SJCRH30 (cell line): Measurements from ENCODE around the gene NAT8. TPM values are rescaled to one million over a fixed set of nuclear protein-coding genes. Genes with fewer than 3 reads are reported as not detected.
A peak's percentile ranks its signal among the peaks of the same experiment; 100 is the strongest.
"Not testable (repeated sequence)": the region's sequence is repeated elsewhere in the genome, so short reads cannot be mapped to it uniquely, and the experiment has no call there.

Source experiments
- DNase-seq, 2 experiments: peaks; one replicate each; pipeline ENCODE4 v3.0.0-alpha.2; 2015 to 2020
- H3K27ac ChIP-seq: fragments of 250-450 bp; sonication (Bioruptor Pico); 2 replicates; pipeline ENCODE4 v1.5.1; 2020; ENCODE audit warnings: mild to moderate bottlenecking, moderate library complexity
- H3K27me3 ChIP-seq: fragments of 250-450 bp; sonication (Bioruptor Pico); 2 replicates; pipeline ENCODE4 v1.5.1; 2020; ENCODE audit warnings: mild to moderate bottlenecking, moderate library complexity
- H3K36me3 ChIP-seq: fragments of 250-450 bp; sonication (Bioruptor Pico); 2 replicates; pipeline ENCODE4 v1.5.1; 2020; ENCODE audit warnings: mild to moderate bottlenecking, moderate library complexity
- H3K4me1 ChIP-seq: fragments of 250-450 bp; sonication (Bioruptor Pico); 2 replicates; pipeline ENCODE4 v1.5.1; 2020; ENCODE audit warnings: mild to moderate bottlenecking, moderate library complexity
- H3K4me3 ChIP-seq: fragments of 250-450 bp; sonication (Bioruptor Pico); 2 replicates; pipeline ENCODE4 v1.5.1; 2020; ENCODE audit warnings: mild to moderate bottlenecking, moderate library complexity
- H3K9me3 ChIP-seq: fragments of 250-450 bp; sonication (Bioruptor Pico); replicated peaks from 2 replicates; pipeline ENCODE4 v1.5.1; 2020; ENCODE audit warnings: mild to moderate bottlenecking, moderate library complexity
- total RNA-seq: library from RNA; depleted of rRNA; stranded (reverse); fragments of >200 nt; shearing (Covaris generic); gene quantifications from 2 replicates; pipeline ENCODE4 v1.2.3, GENCODE V29; 2014

NAT8 gene
- total RNA-seq, 1 experiment from 2014 or later: not detected

DNA sequence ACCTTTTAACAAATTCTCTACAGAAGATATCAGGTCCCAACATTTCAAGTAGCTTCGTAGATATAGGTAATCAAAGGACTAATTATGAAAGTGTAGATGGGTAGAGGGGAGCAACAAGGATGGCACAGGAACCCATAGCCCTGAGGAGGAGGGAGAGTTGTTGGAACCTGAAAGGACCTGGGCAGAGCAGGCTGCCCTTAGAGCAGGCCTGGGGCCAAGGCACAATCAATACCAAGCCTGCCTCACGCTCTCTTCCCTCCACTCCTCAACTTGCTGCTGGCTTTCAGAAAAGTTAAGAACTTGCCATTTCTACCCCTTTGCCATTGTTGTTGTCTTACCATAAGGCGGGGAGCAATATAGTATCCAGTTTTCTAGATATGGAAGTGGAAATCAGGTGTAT, 10.1 kb upstream of the NAT8 start:
- H3K27ac ChIP-seq: no peak overlapping the region
- H3K36me3 ChIP-seq: no peaks in the 10 kb centered on the region
- H3K4me3 ChIP-seq: no peak overlapping the region
- no peak for DNase-seq
- H3K27me3 ChIP-seq: no peaks in the 10 kb centered on the region
- no peaks in the 10 kb centered on the region for H3K9me3 ChIP-seq
- no peaks in the 10 kb centered on the region for H3K4me1 ChIP-seq

DNA sequence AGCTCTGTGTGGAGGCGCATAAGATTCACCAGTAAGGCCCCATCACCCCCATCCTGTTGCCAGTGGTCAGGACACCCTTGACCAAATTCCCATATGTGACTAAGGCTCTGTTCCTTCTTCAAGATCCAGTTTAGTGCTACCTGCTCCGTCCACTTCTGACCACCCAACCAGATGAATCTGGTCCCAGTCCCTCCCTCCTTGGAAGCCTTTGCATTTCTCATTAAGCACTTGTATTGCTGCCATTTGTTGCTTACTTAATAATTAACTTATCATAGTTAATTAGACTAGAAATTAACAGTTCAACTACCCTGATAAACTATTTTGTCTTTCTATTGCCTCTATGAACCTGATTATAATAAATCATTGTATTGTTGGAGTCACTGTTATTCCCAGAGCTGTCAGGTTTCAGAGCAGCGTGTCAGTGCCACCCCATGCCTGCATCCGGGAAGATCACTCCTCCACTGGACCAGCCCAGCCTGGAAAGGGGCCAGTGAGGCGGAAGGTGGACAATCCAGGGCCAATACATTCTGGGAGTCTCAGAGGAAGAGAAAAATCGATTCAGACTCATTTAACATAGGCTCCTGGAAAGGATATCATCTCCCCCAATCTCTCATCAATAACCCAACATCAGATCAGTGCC, 9.5 kb upstream of the NAT8 start:
- Histone ChIP-seq H3K9me3 (no peaks in the 10 kb centered on the region), H3K4me3 (no peak overlapping the region), H3K4me1 (no peaks in the 10 kb centered on the region), H3K27ac (no peak overlapping the region), H3K27me3 (no peaks in the 10 kb centered on the region), H3K36me3 (no peaks in the 10 kb centered on the region)
- DNase-seq: no peak

DNA sequence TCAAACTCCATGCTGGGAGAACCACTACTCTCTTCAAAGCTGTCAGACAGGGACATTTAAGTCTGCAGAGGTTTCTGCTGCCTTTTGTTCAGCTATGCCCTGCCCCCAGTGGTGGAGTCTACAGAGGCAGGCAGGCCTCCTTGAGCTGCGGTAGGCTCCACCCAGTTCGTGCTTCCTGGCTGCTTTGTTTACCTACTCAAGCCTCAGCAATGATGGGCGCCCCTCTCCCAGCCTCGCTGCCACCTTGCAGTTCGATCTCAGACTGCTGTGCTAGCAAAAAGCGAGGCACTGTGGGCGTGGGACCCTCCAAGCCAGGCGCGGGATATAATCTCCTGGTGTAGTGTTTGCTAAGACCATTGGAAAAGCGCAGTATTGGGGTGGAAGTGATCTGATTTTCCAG, 5.5 kb upstream of the NAT8 start:
- H3K27ac ChIP-seq, H3K9me3 ChIP-seq, DNase-seq, H3K4me3 ChIP-seq, H3K4me1 ChIP-seq, H3K36me3 ChIP-seq, H3K27me3 ChIP-seq: not testable (repeated sequence)

DNA sequence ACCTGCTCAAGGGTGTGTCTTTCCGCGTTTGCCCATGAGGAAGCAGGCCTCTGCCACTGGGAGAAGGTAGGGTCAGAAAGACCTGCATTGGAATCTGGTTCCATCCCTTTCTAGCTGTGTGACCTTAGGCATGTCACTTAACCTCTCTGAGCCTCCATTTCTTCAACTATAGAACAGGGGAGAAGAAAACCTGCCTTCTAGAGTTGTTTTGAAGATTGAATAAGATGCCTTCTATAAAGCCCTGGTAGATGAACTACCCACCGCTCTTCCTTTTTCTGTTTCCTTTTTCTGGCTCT, 507 bp downstream of the NAT8 start:
- H3K4me3 ChIP-seq: no peak overlapping the region
- H3K27ac ChIP-seq: no peak overlapping the region
- H3K9me3 ChIP-seq: peaks cover 6% of the 10 kb centered on the region
- no peaks in the 10 kb centered on the region for H3K36me3 ChIP-seq
- no peak for DNase-seq
- 0 out of 2 replicates have a peak, but pooled peaks cover 5% of the 10 kb centered on the region for H3K27me3 ChIP-seq
- no peaks in the 10 kb centered on the region for H3K4me1 ChIP-seq

DNA sequence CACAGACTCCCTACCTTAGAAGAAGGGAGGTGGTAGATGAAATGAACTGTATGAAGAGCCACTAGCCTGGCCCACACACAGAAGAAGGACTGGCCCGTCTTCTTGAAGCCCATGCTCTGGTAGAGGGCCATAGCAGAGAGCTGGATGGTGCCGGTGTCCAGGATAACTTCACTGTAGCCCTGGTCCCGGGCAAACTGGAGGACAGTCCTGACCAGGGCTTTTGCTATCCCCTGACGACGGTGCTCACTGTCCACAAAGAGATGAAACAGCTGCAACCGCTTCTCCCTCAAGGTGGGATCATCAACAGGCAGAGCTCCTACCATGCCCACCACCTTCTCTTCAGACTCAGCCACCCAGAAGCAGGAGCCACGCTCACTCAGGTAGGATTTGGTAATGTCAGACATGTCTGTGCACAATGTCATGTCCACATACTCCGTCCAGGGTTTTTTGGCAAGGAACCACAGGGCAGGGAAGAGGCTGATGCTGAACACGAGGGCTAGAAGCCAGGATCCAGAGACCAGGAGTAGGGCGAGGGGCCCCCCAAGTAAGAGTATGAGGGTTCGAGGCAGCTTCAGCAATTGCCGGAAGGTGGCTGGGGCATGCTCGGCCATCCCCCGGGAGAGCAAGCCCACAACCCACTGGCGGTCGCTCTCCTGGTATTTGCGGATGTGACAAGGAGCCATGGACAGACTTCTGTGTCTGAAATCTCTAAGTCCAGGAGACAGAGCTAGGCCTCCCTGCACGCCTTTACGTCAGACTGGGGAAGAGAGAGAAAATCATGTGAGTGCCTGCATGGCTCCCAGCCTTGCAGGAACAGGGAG, 1.1 kb downstream of the NAT8 start:
- H3K27ac ChIP-seq: no peak overlapping the region
- no peak for DNase-seq
- H3K4me1 ChIP-seq: no peaks in the 10 kb centered on the region
- 0 out of 2 replicates have a peak, but pooled peaks cover 5% of the 10 kb centered on the region for H3K27me3 ChIP-seq
- H3K9me3 ChIP-seq: peaks cover 6% of the 10 kb centered on the region
- H3K4me3 ChIP-seq: no peak overlapping the region
- no peaks in the 10 kb centered on the region for H3K36me3 ChIP-seq

DNA sequence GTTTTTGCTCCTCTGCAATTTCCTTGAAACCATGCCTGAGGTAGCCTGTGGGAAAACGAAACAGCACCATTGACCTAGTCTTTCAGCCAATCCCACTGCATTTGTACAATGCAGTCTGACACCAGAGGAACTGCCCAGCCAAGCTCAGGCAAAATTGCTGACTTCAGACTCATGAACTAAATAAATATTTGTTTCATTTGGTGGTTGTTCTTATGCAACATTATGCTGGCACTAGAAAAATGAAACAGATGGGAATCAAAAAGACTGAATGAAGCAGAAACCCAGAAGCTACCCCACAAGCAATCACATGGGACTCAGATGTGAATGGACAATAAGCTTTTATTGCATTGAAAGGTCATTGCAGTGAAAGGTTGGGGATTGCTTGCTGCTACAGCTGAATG, 1.7 kb downstream of the NAT8 start:
- Histone ChIP-seq H3K4me3 (no peak overlapping the region), H3K36me3 (no peaks in the 10 kb centered on the region), H3K27me3 (0 out of 2 replicates have a peak, but pooled peaks cover 5% of the 10 kb centered on the region), H3K9me3 (peaks cover 6% of the 10 kb centered on the region), H3K27ac (no peak overlapping the region), H3K4me1 (no peaks in the 10 kb centered on the region)
- no peak for DNase-seq

DNA sequence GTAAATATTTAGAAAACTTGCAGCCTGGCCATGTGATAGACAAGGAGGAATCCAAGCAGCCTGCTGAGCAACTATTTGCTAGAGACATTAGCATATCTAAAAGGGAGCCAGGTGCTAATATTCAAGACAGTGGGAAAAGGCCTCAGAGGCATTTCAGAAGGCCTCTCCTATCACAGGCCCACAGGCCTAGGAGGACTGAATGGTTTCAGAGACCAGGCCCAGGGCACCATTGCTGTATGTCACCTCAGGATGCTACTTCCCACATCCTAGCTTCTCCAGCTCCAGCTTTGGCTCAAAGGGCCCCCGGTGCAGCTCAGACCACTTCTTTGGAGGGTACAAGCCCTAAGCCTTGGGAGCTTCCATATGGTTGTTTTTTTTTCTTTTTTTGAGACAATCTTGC, 3.8 kb downstream of the NAT8 start:
- Histone ChIP-seq H3K27ac (no peak overlapping the region), H3K36me3 (no peaks in the 10 kb centered on the region), H3K4me3 (no peak overlapping the region), H3K9me3 (peaks cover 6% of the 10 kb centered on the region), H3K4me1 (no peaks in the 10 kb centered on the region), H3K27me3 (no peaks in the 10 kb centered on the region)
- no peak for DNase-seq

DNA sequence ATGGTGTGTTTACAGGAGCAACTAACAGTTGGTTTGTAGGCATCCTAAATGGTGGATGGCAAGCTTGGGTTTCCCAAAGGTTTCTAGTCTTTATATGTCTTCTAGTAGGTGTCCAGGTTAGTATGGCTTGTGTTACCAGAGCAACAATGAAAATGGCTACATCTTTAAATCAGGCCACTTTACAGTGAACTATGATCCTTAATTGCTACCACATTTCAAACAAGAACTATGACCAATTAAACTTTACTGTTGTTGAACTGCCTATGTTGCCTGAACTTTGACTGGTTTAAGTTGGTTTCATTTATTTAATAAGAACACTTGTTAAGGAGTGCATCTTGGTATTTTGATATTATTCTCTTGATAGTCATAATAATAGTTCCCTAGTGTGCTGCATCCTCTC, 5.2 kb downstream of the NAT8 start:
- not testable (repeated sequence) for H3K27me3 ChIP-seq, H3K9me3 ChIP-seq, H3K4me1 ChIP-seq, H3K4me3 ChIP-seq, H3K36me3 ChIP-seq, DNase-seq, H3K27ac ChIP-seq

DNA sequence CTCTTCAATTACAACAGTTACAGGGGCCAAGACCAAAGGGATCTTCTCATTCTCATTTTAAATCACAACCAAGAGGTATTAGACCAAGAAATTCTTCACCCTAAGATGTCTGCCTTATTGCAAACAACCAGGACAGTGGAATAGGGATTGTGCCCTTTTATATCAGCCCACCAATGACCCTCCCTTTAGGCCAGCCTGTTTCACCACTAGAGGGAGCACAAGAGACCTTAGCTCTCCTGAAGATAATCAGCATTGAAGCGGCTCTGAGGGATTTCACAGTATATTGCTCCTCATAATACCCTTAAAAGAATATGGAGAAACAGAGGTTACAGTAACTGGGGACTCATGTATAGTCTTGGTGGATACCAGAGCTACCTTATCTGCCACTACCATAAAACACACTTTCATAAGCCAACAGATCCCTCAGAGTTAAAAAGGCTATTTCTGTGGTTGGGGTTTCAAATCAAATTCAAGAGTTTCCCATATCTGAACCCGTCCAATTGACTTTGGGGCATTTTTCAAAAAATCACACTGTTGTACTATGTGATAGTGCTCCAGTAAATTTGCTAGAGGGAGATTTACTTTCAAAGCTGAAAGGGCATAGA, 11.5 kb downstream of the NAT8 start:
- H3K4me3 ChIP-seq, H3K27ac ChIP-seq, H3K36me3 ChIP-seq, H3K27me3 ChIP-seq, H3K9me3 ChIP-seq, H3K4me1 ChIP-seq: not testable (repeated sequence)
- peak; percentile 27 to 46 for DNase-seq

DNA sequence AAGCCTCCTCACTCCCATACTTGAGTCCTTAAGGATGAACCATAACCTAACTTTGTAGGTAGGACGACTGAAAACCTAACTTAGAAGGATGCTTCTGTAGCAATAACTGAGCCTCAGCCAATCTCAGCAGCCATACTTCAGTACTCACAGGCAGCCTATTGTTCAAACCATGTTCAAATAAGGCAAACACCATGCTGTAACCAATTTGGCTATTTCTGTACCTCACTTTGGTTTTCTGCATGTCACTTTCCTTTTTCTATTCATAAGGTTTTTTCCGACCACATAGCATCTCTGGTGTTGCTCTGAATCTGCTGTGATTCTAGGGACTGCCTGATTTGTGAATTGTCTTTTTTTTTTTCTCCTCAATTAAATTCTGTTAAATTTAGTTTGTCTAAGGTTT, 13.7 kb downstream of the NAT8 start:
- H3K36me3 ChIP-seq, H3K9me3 ChIP-seq, H3K4me3 ChIP-seq, H3K27me3 ChIP-seq, H3K27ac ChIP-seq, DNase-seq, H3K4me1 ChIP-seq: not testable (repeated sequence)

DNA sequence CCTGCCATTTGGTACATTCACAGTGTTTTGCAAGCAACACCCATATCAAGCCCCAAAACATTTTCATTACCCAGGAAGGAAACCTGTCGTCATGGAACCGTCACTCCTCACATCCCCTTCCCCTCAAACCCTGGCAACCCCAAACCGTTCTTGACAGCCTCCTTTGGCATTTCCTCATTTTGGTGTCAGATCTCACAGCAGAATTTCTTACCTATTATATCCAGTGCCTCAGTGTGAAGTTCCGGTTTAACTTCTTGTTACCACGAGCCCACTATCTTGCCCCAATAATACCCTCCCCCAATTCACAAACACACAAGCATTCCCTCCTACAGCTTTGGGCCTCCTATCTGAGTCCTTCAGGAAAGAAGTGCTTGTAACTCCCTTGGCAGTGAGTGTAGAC, 16.0 kb downstream of the NAT8 start:
- H3K27me3 ChIP-seq, DNase-seq, H3K4me3 ChIP-seq, H3K9me3 ChIP-seq, H3K27ac ChIP-seq, H3K4me1 ChIP-seq, H3K36me3 ChIP-seq: not testable (repeated sequence)

DNA sequence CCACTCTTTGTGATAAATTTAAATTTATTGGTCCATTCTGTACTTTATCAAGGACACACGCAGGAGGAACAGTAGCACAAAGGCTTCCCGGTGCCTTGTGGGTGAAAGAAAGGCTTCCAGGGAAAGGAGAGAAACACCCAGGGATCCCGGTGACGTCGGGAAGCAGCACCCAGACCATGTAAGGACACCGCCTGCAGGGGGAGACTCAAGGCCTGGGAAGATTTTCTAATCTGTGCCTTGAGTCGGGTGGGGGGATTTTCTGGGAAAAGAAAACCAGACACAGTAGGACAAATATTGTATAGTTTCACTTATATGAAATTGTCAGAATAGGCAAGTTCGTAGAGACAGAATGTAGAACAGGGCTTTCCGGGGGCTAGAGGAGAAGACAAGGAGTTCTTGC, 17.6 kb downstream of the NAT8 start:
- H3K4me3 ChIP-seq, H3K27ac ChIP-seq, H3K27me3 ChIP-seq, H3K4me1 ChIP-seq, H3K36me3 ChIP-seq, DNase-seq, H3K9me3 ChIP-seq: not testable (repeated sequence)

DNA sequence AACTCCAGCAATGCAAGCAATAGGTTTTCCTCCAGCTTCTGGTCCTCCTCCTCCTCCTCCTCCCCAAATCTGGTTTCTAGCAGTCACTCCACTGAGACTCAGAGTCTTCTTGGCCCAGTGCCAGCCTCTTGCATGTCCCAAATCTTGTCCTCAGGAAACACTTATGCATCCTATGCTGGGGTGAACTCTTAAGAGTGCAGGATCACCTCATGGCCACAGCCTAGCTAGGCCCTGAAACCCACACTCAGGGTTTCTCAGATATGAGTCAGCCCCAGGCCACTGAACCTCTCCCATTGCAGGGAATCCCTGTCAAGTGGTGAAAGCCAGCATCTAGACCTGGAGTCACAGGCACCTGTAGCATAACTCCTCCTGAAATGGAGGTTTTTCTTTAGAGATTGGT, 18.2 kb downstream of the NAT8 start:
- DNase-seq, H3K4me1 ChIP-seq, H3K4me3 ChIP-seq: not testable (repeated sequence)

DNA sequence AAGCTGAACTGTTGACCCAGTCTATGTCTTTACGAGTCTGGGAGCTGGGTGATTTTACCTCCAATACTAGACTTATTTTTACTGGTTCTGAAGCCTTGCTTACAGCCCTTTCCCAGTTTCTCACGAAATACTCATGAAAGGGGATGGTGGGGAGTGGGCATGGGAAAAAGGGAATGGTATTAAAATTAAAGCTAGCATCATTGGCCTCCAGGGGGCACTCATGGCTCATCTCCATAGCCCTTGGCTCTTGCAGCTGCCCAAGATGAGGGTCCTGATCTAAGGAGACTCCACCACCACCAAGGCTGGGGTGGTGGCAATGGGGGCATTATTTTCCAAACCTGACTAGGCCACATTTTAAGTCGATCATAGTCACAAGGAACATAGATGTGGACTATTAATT, 22.3 kb downstream of the NAT8 start:
- not testable (repeated sequence) for H3K4me3 ChIP-seq, H3K27ac ChIP-seq, H3K9me3 ChIP-seq, H3K27me3 ChIP-seq, H3K36me3 ChIP-seq, H3K4me1 ChIP-seq
- peak; percentile 13 to 38 for DNase-seq

More for the DNA sequence above, 18.2 kb downstream of the NAT8 start:
- H3K9me3 ChIP-seq, H3K27ac ChIP-seq, H3K36me3 ChIP-seq, H3K27me3 ChIP-seq: not testable (repeated sequence)

DNA sequence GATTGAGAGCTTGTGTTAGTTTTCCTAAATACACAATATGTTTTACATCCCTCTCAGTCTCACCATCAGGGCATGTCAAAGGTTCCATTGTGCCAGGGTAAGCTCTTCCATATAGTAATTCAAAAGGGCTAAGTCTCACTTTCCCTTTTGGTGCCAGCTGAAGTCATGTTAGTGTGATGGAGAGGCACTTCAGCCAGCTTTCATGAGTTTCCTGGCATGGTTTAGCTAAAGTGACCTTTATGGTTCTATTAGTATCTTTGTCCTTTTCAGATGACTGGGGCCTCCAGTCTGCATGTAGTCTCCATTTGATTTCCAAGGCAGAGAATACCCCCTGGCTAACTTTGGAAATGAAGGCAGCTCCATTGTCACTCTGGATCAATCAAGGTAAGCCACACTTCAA, 27.2 kb downstream of the NAT8 start:
- Histone ChIP-seq H3K4me1 (no peaks in the 10 kb centered on the region), H3K4me3 (no peak overlapping the region), H3K36me3 (no peaks in the 10 kb centered on the region), H3K27me3 (no peaks in the 10 kb centered on the region), H3K27ac (no peak overlapping the region), H3K9me3 (no peaks in the 10 kb centered on the region)
- no peak for DNase-seq

DNA sequence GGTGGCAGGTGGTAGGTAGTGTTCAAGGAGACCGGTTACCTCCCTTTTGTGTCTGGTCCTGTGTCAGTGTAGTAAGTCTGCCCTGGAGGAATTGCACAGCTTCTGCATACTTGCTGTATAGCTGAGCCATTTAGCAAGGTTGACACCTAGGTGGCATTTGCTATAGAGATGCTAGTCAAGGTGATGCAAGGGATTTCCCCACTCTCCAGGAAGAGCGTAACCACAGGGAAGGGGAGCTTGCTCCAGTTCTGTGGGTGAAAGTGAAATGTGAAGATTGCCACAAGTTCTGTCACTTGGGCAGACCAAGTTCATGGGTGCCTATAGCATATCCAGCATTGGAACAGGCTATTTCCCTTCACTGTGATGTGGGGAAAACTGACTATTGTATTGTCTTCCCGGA, 28.1 kb downstream of the NAT8 start:
- H3K27me3 ChIP-seq: no peaks in the 10 kb centered on the region
- H3K9me3 ChIP-seq: no peaks in the 10 kb centered on the region
- H3K36me3 ChIP-seq: no peaks in the 10 kb centered on the region
- no peak for DNase-seq
- H3K27ac ChIP-seq: no peak overlapping the region
- H3K4me3 ChIP-seq: no peak overlapping the region
- H3K4me1 ChIP-seq: no peaks in the 10 kb centered on the region
